GM21423 (cell line): ENCODE measurements around the gene GABBR2.

Experiments
- ATAC-seq: cut with Tn5 transposase; IDR thresholded peaks from one replicate; pipeline ENCODE4 v1.9.1; 2021; ENCODE audit warnings: mild to moderate bottlenecking, moderate library complexity; ENCODE audit not compliant: unreplicated experiment

GABBR2 gene

GRCh38 chr9:98639133-98639532 lies 69.6 kb downstream of the GABBR2 start:
- ATAC-seq, result no peak

GRCh38 chr9:98637381-98637780 lies 71.4 kb downstream of the GABBR2 start:
- ATAC-seq, result no peak

GRCh38 chr9:98635374-98635773 lies 73.4 kb downstream of the GABBR2 start:
- ATAC-seq, result no peak

GRCh38 chr9:98634685-98635336 lies 73.9 kb downstream of the GABBR2 start:
- ATAC-seq, result no peak

- no peak for ATAC-seq
Observed at GRCh38 chr9:98632839-98633238, 75.9 kb downstream of the GABBR2 start.

GRCh38 chr9:98627296-98627695 lies 81.4 kb downstream of the GABBR2 start:
- ATAC-seq, result no peak

GRCh38 chr9:98625728-98626127 lies 83.0 kb downstream of the GABBR2 start:
- ATAC-seq, result no peak

GRCh38 chr9:98619788-98620187 lies 88.9 kb downstream of the GABBR2 start:
- ATAC-seq, result no peak

- ATAC-seq, result no peak
Observed at GRCh38 chr9:98615633-98616032, 93.1 kb downstream of the GABBR2 start.

- no peak for ATAC-seq
Observed at GRCh38 chr9:98614941-98615340, 93.8 kb downstream of the GABBR2 start.

- ATAC-seq, result no peak
Observed at GRCh38 chr9:98612061-98612752, 96.5 kb downstream of the GABBR2 start.

GRCh38 chr9:98611319-98611718 lies 97.4 kb downstream of the GABBR2 start:
- no peak for ATAC-seq

GRCh38 chr9:98610711-98611110 lies 98.0 kb downstream of the GABBR2 start:
- ATAC-seq, result no peak

- no peak for ATAC-seq
Observed at GRCh38 chr9:98610211-98610610, 98.5 kb downstream of the GABBR2 start.

GRCh38 chr9:98609646-98610045 lies 99.1 kb downstream of the GABBR2 start:
- ATAC-seq, result no peak

GRCh38 chr9:98607787-98608186 lies 100.9 kb downstream of the GABBR2 start:
- no peak for ATAC-seq

GRCh38 chr9:98607152-98607551 lies 101.6 kb downstream of the GABBR2 start:
- no peak for ATAC-seq

- no peak for ATAC-seq
Observed at GRCh38 chr9:98606730-98607129, 102.0 kb downstream of the GABBR2 start.

- no peak for ATAC-seq
Observed at GRCh38 chr9:98605116-98605515, 103.6 kb downstream of the GABBR2 start.

- ATAC-seq, result no peak
Observed at GRCh38 chr9:98603821-98604383, 104.8 kb downstream of the GABBR2 start.

GRCh38 chr9:98602839-98603500 lies 105.8 kb downstream of the GABBR2 start:
- no peak for ATAC-seq

GRCh38 chr9:98600631-98601030 lies 108.1 kb downstream of the GABBR2 start:
- no peak for ATAC-seq
